IMR-90 (cell line): ENCODE results near the gene NR5A2. TPM values are rescaled to one million over a fixed set of nuclear protein-coding genes. Genes with fewer than 3 reads are reported as not detected.

ENCODE experiments used
- ATAC-seq: fragments of 200-7000 bp; cut with Tn5 transposase; 2 replicates; pipeline ENCODE4 v1.9.1; 2020; ENCODE audit warnings: low read depth, mild to moderate bottlenecking, moderate library complexity
- BruUV-seq: library from RNA; stranded (reverse); fragments of 400-500 nt; replicated peaks from 2 replicates; lab custom pipeline; 2021; lab: Mats Ljungman, UMichigan
- CTCF ChIA-PET: fragments of 300-600 bp; formaldehyde crosslinking; extraction: SDS; loops from one replicate; lab custom pipeline; 2021; ENCODE audit warnings: antibody characterized with exemption; lab: Yijun Ruan, JAX
- POLR2A ChIA-PET: fragments of 300-600 bp; sonication (Branson Sonifier 250); formaldehyde crosslinking; loops from one replicate; lab custom pipeline; 2022; ENCODE audit warnings: antibody characterized with exemption; ENCODE audit not compliant: unreplicated experiment; lab: Charles Lee
- DNase-seq: peaks from one replicate; pipeline ENCODE4 v3.0.0; 2013
- H2AFZ ChIP-seq: replicated peaks from 2 replicates; pipeline ENCODE3; 2013; ENCODE audit warnings: low read length, mild to moderate bottlenecking; ENCODE audit not compliant: poor library complexity
- H2AK5ac ChIP-seq: 2 replicates; pipeline ENCODE4 v1.6.1; 2013; ENCODE audit warnings: low read depth, low read length, inconsistent platforms
- H2AK9ac ChIP-seq: replicated peaks from 2 replicates; pipeline ENCODE3; 2013; ENCODE audit warnings: mild to moderate bottlenecking, low read depth, low read length, moderate library complexity; ENCODE audit not compliant: poor library complexity
- H2BK120ac ChIP-seq: 2 replicates; pipeline ENCODE4 v1.6.1; 2013; ENCODE audit warnings: low read depth, low read length, inconsistent platforms
- H2BK15ac ChIP-seq: 3 replicates; pipeline ENCODE4 v1.6.1; 2013; ENCODE audit warnings: low read depth, low read length, inconsistent platforms
- H2BK20ac ChIP-seq: 2 replicates; pipeline ENCODE4 v1.6.1; 2013; ENCODE audit warnings: low read depth, mild to moderate bottlenecking, inconsistent platforms, low read length, moderate library complexity
- H2BK5ac ChIP-seq: 2 replicates; pipeline ENCODE4 v1.6.1; 2013; ENCODE audit warnings: mild to moderate bottlenecking, low read depth, low read length, inconsistent platforms; ENCODE audit not compliant: poor library complexity, severe bottlenecking
- H3K14ac ChIP-seq: replicated peaks from 2 replicates; pipeline ENCODE4 v1.6.1; 2013; ENCODE audit warnings: low read depth, low read length, inconsistent platforms
- H3K18ac ChIP-seq: 2 replicates; pipeline ENCODE4 v1.6.1; 2013; ENCODE audit warnings: low read depth, low read length, control low read depth
- H3K23ac ChIP-seq: 2 replicates; pipeline ENCODE4 v1.6.1; 2013; ENCODE audit warnings: low read depth, low read length, inconsistent platforms
- H3K27ac ChIP-seq: 2 replicates; pipeline ENCODE4 v1.5.1; 2013; ENCODE audit warnings: mild to moderate bottlenecking, control low read depth, low read length; ENCODE audit not compliant: insufficient read depth
- H3K27me3 ChIP-seq: 2 replicates; pipeline ENCODE4 v1.6.1; 2013; ENCODE audit warnings: low read length; ENCODE audit not compliant: control insufficient read depth, insufficient read depth
- H3K36me3 ChIP-seq: 2 replicates; pipeline ENCODE4 v1.6.1; 2013; ENCODE audit warnings: low read length, mixed read lengths; ENCODE audit not compliant: control insufficient read depth, insufficient read depth
- H3K4ac ChIP-seq: 2 replicates; pipeline ENCODE4 v1.6.1; 2013; ENCODE audit warnings: low read depth, low read length, inconsistent platforms
- H3K4me1 ChIP-seq: 2 replicates; pipeline ENCODE4 v1.6.1; 2013; ENCODE audit warnings: low read length, mixed read lengths; ENCODE audit not compliant: control insufficient read depth, insufficient read depth
- H3K4me2 ChIP-seq: 2 replicates; pipeline ENCODE4 v1.6.1; 2013; ENCODE audit warnings: low read depth, mild to moderate bottlenecking, control low read depth, low read length, moderate library complexity
- H3K4me3 ChIP-seq: 2 replicates; pipeline ENCODE4 v1.5.1; 2013; ENCODE audit warnings: low read depth, mild to moderate bottlenecking, control low read depth, low read length, moderate library complexity; ENCODE audit not compliant: insufficient read depth
- H3K56ac ChIP-seq: 2 replicates; pipeline ENCODE4 v1.6.1; 2013; ENCODE audit warnings: low read length, inconsistent platforms; ENCODE audit not compliant: insufficient read depth; ENCODE audit errors: extremely low read depth
- H3K79me1 ChIP-seq, 2 experiments: 2 replicates each; pipeline ENCODE4 v1.6.1; 2013; ENCODE audit warnings: low read length in 2 of 2, inconsistent platforms in 1 of 2, low read depth in 1 of 2
- H3K9ac ChIP-seq: 2 replicates; pipeline ENCODE4 v1.6.1; 2013; ENCODE audit warnings: low read depth, low read length, control low read depth
- H3K9me1 ChIP-seq: 2 replicates; pipeline ENCODE4 v1.6.1; 2013; ENCODE audit warnings: low read length, inconsistent platforms; ENCODE audit not compliant: insufficient read depth
- H3K9me3 ChIP-seq: 2 replicates; pipeline ENCODE4 v1.6.1; 2013; ENCODE audit warnings: low read length; ENCODE audit not compliant: control insufficient read depth, insufficient read depth
- H4K20me1 ChIP-seq: 2 replicates; pipeline ENCODE4 v1.6.1; 2013; ENCODE audit warnings: low read length, inconsistent platforms; ENCODE audit not compliant: insufficient read depth
- H4K5ac ChIP-seq: 2 replicates; pipeline ENCODE4 v1.6.1; 2013; ENCODE audit warnings: mild to moderate bottlenecking, low read depth, low read length, control low read depth
- H4K8ac ChIP-seq, 2 experiments: 2 replicates each; pipeline ENCODE4 v1.6.1; 2013; ENCODE audit warnings: low read depth in 2 of 2, low read length in 2 of 2, control low read depth in 1 of 2, inconsistent platforms in 1 of 2
- H4K91ac ChIP-seq: 2 replicates; pipeline ENCODE4 v1.6.1; 2013; ENCODE audit warnings: low read depth, low read length, inconsistent platforms; ENCODE audit not compliant: insufficient read depth
- CHD1 ChIP-seq: IDR thresholded peaks from 2 replicates; pipeline ENCODE4 v1.6.1; 2012; ENCODE audit warnings: low read depth, low read length, improper control_type of control experiment
- POLR2A ChIP-seq: IDR thresholded peaks from 2 replicates; pipeline ENCODE4 v1.6.1; 2012; ENCODE audit warnings: mild to moderate bottlenecking, low read depth, low read length
- SMC3 ChIP-seq: fragments of 150-350 bp; IDR thresholded peaks from 2 replicates; pipeline ENCODE4 v1.6.1; 2016; ENCODE audit warnings: low read depth, mild to moderate bottlenecking, antibody characterized with exemption, low read length, moderate library complexity
- WGBS, 2 experiments: methylation state at CpG; one replicate each; pipeline versions ENCODE4 v1.1.5 to v1.1.7; 2013; ENCODE audit warnings: missing lambda C conversion rate in 2 of 2; ENCODE audit not compliant: insufficient read length in 1 of 2; ENCODE audit errors: extremely low coverage in 2 of 2; 5-methylcytosine and 5-hydroxymethylcytosine counted together
- dilution Hi-C: fragments of 300-500 bp; cut with HindIII; formaldehyde crosslinking; loops from one replicate; pipeline ENCODE4 v1.14.3; 2018; ENCODE audit warnings: low sequenced_read_pairs; ENCODE audit not compliant: unreplicated experiment
- in situ Hi-C: fragments of 300-500 bp; cut with MboI; formaldehyde crosslinking; loops from 3 replicates; pipeline ENCODE4 v1.14.3; 2019; ENCODE audit warnings: low sequenced_read_pairs, inconsistent platforms, mixed read lengths
- intact Hi-C: fragments of 100-400 bp; cut with micrococcal nuclease; formaldehyde crosslinking; loops from 2 replicates; pipeline ENCODE4 v1.10.0; 2022
- polyA plus RNA-seq, 3 experiments: library from polyadenylated mRNA; depleted of rRNA; stranded (reverse); fragments of >200 nt; gene quantifications; 2 replicates each; pipeline ENCODE4 v1.2.3, GENCODE V29; 2012; ENCODE audit warnings: low replicate concordance in 1 of 3
- total RNA-seq: library from RNA; depleted of rRNA; stranded (reverse); fragments of >200 nt; gene quantifications from 2 replicates; pipeline ENCODE4 v1.2.3, GENCODE V29; 2012

The NR5A2 gene
- total and polyA plus RNA-seq, 2 of the 4 experiments (the other 2 are of a cell fraction) = 0.03 to 0.18 TPM

DNA sequence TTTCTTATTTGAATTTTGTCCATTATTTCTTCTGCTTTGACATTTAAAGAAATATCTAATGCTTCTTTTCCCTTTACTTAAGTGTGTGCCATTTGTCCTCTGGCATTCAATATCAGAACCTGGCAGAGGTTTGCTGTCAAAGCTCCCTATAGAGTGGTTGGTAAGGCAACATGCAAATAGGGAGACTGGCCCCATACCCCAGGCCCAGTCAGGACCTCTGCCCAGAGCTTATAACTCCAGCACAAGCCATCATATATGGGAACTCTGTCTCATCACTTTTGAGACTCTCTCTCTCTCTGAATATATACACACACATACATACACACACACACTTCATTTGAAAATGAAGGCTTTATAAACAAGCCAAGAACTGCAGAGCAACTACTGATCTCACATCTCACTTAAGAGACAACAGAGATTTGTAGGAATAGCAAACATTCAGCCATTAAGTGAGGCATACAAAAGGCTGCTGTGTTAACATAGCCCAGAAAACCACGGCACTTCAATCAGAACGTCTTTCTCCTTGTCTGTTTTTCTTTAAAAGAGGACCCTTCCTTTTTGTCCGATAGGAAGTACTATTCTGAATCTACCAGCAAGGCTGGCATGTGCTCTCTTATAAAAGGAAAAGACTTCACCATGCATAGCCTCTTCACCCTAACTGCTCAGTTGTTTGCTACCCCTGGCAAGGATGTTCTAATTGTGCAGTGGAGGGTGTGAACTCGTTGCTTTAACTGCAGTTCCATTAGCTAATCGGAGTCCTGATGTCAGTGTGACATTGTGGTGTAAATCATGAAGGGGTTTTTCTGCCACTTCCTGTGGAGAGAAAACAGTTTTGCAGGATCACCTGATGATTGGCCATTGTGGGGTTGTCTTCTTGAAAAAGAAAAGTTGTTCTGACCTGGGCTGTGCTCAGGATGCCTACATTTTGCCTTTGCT lies 101.7 kb downstream of the NR5A2 start:
- Histone ChIP-seq H3K27ac (no peak overlapping the region), H2BK20ac (no peak overlapping the region), H3K9me3 (no peaks in the 10 kb centered on the region), H3K9me1 (no peaks in the 10 kb centered on the region; the same call in 1 of the 2 replicates), H3K4me2 (no peak overlapping the region), H2BK120ac (no peak overlapping the region), H4K20me1 (no peaks in the 10 kb centered on the region), H3K14ac (no peak overlapping the region), H3K56ac (no peak overlapping the region), H4K5ac (no peak overlapping the region), H3K4me1 (no peaks in the 10 kb centered on the region), H2BK5ac (no peak overlapping the region), H3K4me3 (no peak overlapping the region), H4K8ac (no peak overlapping the region), H4K91ac (no peak overlapping the region), H2AFZ (no peak overlapping the region), H2AK9ac (no peak overlapping the region), H3K36me3 (no peaks in the 10 kb centered on the region), H2AK5ac (no peak overlapping the region), H3K4ac (no peak overlapping the region), H2BK15ac (no peak overlapping the region), H3K79me1 (no peaks in the 10 kb centered on the region), H3K9ac (no peak overlapping the region), H3K23ac (no peak overlapping the region), H3K27me3 (no peaks in the 10 kb centered on the region), H3K18ac (no peak overlapping the region)
- no peak for DNase-seq
- dilution Hi-C loops (no loop called here), intact Hi-C loops (no loop called here), in situ Hi-C loops (no loop called here)
- BruUV-seq = no TSS peak
- no peak for TF ChIP-seq SMC3
- no peak for TF ChIP-seq CHD1
- no peak for TF ChIP-seq POLR2A
- ChIA-PET CTCF (no interaction called here), POLR2A (no interaction called here)
- peak; percentile 21; the same call in 1 of the 2 replicates for ATAC-seq
- 8% methylated on average over 2 of the region's 5 CpGs; no CpG with 5 or more reads in 1 of the 2 experiments for WGBS, 2 experiments
